Measurements from ENCODE around the gene B3GALT2.

The B3GALT2 gene

DNA sequence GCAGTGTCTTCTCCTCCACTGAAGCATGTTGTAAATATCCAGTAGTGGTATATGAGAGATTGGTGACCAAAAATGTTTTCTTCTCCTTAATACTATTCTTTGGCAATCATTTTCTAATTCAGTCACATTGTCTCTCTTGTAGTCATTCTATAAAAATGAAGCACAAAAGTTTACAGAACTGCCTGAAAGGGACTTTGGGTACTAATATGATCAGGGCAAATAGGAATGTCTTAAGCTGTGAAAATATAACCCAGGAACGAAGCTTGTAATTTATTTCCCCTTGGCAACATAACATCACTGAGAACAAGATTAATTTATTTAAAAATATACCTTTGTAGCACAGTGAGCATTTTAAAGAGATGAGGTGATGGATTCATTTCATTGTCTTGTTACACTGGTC, 4.9 kb downstream of the B3GALT2 start:
- no peak for DNase-seq

DNA sequence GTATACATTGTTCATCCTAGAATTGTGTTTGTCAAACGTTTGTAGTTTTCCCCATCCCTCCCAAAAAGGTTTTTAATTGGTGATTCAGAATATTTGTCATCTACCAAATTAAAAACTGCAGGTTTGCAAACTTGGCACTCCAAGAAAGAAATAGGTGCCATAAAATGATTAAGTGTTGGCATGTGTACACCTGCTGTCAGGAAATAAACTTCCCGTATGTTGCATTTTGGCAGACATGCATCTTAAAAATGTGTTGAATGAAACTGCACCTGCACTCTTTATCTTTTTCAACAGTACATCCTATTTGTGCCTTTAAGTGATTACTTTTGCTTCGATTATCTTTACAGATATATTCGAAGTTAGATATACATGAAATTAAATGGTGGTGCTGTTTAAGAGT, 7.3 kb downstream of the B3GALT2 start:
- no peak for DNase-seq

DNA sequence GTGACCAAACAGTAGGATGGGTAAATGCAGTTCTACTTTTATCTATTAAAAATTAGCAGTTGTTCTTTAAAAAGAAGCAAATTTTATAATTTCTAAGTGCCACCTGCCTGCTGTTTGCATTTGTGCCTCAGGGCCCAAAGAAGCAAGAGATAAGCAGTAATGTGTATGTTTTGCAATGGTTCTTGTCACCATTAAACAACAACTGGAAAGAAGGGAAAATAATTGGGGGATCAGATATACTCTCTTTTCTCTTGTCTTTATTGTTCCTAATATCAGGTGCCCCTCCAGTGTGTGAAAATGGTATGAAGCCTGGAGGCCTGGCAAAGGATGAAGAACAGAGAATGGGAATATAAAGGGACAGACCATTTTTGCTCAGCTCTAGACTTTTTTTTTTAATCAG, 9.6 kb downstream of the B3GALT2 start:
- no peak for DNase-seq

DNA sequence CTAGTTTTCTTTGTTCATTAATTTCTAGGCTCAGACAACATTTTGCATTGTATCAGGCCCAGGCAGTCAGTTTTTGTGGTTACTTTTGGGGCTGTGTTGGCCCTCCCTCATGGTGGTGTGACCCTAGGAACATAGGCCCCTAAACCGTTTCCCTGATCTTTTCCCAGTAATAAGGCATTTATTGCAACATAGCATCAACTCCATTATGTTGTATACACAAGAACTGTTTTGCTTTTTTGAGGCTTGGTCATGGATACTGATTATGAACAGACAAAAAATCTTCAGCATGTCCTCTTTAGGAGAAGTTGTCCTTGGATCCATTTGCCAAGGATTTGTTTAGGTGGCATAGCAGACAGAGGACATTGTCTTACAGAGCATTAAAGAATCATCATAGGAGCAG, 10.3 kb downstream of the B3GALT2 start:
- no peak for DNase-seq

DNA sequence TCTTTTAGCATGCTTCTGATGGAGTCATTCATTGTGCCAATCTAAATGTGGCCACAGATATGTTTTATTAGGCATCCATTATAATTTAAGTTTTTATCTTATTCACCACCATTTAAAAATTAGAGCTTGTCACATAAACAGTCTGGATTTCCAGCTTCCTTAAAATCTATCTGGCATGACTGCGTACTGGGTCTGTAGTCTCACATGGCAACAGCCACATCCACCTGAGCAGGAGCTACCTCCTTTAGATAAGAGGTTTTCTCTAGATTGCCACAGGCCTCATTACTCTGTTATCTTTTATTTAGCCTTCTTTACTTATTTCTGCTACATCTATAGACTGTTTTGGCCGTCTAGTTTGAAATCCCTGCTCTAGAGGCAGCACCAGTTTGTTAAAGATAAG, 29.1 kb downstream of the B3GALT2 start:
- no peak for DNase-seq

DNA sequence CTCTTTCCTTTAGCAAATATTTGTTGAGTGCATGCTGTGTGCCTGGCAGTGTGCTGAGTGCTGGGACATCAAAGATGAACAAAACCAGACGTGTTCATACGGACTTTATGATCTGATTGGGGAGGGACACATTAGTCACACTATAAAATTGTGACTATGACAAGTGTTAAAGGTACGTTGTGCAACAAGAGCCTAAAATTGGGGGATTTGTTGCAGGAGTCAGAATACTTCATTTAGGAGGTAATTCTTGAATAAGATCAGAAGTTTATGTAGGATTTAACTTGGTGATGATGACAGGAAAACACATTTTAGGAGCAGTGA, 29.6 kb downstream of the B3GALT2 start:
- DNase-seq: no peak

DNA sequence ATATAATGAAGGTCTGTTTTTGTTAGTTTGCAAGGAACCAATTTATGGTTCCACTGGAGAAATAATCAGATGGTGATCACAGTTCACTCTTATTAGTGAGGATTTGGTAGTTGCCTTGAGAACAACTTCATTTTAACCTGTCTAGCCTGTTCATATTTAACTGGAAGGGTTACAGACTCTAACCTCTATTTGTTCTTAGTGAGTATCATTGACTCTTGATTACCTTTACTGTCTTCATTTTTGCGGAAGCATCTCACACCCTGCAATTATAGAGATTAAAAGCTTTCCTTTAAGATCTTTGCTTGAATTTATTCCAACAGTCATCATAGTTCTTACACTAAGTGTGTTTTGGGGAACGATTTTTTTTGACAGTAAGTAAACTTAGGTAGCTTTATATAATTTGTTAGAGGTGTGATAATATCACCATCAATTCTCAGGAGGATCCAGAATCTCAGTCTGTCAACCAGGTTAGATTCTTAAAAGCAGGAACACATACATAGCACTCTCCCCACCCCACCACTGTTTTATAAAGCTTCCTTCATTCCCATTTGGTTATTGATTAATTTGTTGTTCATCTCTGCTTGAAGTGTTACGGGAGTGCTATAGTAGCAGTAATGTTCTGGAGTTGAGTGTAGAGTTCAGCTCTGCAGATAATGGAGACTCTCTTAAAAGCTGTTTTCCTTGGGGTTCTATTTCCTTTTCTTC, 30.1 kb downstream of the B3GALT2 start:
- no peak for DNase-seq

DNA sequence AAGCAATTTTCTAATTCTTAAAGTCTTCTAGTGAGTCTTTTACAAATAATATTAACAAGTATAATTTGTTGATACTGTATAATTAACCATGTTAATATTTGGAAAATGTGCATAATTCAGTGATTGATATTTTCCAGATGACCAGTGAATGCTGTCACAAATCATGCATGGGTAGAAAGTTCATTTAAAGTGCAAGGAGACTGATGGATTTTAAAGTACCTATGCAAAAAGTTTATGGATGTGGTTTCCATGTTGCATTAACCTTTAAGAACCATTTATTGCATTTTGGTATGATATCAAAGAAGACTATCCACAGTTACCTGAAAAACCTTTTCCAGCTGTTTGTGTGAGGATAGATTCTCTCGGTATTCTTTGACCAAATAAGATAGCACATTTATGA, 41.4 kb downstream of the B3GALT2 start:
- no peak for DNase-seq

DNA sequence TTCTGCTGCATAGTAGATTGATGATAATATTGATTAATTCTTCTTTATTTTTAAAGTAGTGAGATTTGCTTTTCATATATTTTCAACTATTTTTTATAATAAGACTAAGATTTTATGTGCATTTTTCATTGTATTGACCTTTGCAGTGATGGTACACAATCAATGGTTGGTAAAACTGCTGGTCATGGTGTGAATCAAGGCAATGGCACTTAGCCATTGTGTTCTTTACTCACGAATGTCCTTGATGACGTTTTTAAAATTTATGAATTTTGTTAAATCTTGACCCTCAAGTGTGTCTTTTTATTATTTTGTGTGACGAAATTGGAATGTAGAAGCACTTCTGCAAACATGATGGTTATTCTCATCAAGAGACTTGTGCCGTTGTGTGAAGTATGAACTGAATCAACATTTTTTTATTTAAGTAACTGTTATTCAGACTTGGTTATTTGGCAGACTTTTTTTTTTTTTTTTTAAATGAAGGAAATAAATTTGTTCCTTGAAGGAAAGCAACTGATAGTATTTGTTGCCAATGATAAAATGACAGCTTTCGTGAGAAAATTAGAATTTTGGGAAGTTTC, 42.0 kb downstream of the B3GALT2 start:
- DNase-seq: no peak

DNA sequence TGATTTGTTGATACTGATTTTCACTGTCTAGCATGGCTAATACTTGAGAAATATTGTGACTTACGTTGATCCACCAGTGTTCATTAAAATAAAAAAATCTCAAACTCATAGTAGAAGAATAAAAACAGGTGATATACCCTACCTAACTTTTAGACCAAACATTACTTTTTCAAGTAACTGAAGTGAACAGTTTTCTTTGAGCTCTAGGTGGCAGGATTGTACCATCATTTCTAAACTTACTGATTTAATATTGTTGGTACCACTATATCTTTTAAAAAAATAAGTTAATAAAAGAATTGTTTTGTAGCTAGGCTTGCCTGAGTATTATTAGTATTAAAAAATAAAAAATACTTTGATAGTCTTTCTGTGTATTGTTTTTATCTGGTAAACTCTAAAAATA, 43.1 kb downstream of the B3GALT2 start:
- DNase-seq: peak in 1 of 2 experiments; percentile 17

DNA sequence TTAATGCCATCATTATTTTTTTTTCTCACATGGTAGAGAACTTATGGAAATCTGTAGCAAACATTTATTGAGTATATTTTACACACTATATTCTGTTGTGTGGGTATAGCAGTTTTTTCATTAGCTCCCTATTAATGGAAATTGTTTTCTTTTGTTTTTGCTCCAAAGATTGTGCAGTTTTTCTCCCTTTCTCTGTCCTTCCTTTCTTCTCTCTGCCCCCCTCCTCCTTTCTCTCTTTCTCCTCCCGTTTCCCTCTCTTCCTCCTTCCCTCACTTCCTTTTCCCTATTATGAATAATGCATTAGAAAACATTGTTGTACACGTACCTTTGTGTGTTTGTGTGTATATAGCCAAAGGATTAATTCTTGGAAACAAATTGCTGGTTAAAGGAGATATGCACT, 44.0 kb downstream of the B3GALT2 start:
- no peak for DNase-seq

DNA sequence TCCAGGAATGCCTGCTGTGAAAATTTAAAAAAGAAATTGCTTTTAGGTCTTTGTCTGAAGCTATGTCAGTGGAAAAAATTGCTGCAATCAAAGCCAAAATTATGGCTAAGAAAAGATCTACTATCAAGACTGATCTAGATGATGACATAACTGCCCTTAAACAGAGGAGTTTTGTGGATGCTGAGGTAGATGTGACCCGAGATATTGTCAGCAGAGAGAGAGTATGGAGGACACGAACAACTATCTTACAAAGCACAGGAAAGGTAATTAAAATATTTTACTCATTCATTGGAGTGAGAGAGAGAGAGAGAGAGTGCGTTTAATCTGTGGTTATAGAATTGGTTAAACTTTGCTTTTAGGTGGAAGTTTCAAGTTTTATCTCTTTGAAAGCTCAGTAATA, 44.6 kb downstream of the B3GALT2 start:
- DNase-seq: no peak

DNA sequence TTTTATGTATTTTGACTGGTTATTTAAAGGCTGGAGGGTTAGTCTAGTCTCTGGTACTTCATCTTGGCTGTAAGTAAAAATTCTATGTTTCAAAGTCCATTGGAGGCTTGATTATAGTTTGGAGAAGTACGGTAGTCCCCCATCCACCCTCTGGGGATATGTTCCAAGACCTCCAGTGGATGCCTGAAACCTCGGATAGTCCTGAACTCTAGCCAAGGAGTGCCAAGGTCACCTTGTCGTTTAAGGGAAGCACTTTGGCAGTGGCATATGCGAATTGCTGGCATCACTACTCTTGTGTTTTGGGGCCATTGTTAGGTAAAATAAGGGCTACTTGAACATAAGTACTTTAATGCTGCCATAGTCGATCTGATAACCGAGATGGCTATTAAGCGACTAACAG, 46.2 kb downstream of the B3GALT2 start:
- DNase-seq: no peak

DNA sequence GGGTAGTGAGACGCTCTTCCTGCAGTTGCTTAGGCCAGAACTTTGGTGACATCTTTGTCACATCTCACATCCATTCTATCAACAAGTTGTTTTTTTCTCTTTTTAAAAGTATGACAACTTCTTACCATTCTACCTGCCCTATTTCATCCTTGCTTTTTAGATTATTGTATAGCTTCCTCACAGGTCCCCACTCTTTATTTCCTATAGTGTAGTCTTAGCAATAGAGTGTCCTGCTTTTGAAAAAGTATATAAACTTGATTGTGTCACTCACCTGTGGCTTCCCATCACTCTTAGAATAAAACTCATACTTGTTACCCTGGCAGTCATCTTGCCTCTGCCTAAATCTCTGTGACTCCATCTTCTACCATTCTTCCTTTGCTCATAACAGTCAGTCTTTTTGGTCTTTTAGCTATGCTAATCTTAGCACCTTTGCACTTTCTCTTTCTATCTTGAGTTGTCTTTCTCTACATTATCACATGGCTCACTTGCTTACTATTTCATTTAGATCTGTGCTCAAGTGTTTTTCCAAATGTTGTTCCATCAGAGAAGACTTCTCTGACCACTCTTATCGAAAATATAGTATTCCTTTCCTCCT, 55.0 kb downstream of the B3GALT2 start:
- no peak for DNase-seq

All from SW 1271 (cell line).